Measurements from ENCODE around the gene TXNRD1. TPM values are rescaled to one million over a fixed set of nuclear protein-coding genes. Genes with fewer than 3 reads are reported as not detected.
"Not testable (repeated sequence)": the region's sequence is repeated elsewhere in the genome, so short reads cannot be mapped to it uniquely, and the experiment has no call there.

TXNRD1 gene
- total RNA-seq, 4 donors from 2014 or later: 76.0 to 141 (median 97.8) TPM

GRCh38 chr12:104386461-104386860 lies 170.9 kb downstream of the TXNRD1 start:
- intact Hi-C loops (cut with DNase I; ENCODE audit: low total_unique reads): no loop called here
- TF ChIP-seq CTCF (IDR thresholded peaks at IDR 0.05) (no peak), POLR2A (IDR thresholded peaks at IDR 0.05) (no peak)
- H3K9me3 ChIP-seq: no peaks in the 10 kb centered on the region
- no peaks in the 10 kb centered on the region for H3K36me3 ChIP-seq
- no peak overlapping the region for H3K27ac ChIP-seq
- no peak for DNase-seq
- H3K27me3 ChIP-seq: no peaks in the 10 kb centered on the region
- no peak overlapping the region for H3K4me3 ChIP-seq
- H3K4me1 ChIP-seq: peaks cover 0 to 3% of the 10 kb centered on the region in 2 donors

- no peaks in the 10 kb centered on the region for H3K27me3 ChIP-seq
- no peaks in the 10 kb centered on the region for H3K9me3 ChIP-seq
- no peak overlapping the region for H3K4me3 ChIP-seq
- TF ChIP-seq CTCF (IDR thresholded peaks at IDR 0.05): no peak
- TF ChIP-seq POLR2A (IDR thresholded peaks at IDR 0.05): no peak
- intact Hi-C loops (cut with DNase I; ENCODE audit: low total_unique reads): no loop called here
- DNase-seq: no peak
- no peak overlapping the region for H3K27ac ChIP-seq
- H3K4me1 ChIP-seq: peaks cover 0 to under 1% of the 10 kb centered on the region in 2 donors
- H3K36me3 ChIP-seq: no peaks in the 10 kb centered on the region
Measured at GRCh38 chr12:104387190-104387589, 171.6 kb downstream of the TXNRD1 start.

GRCh38 chr12:104394086-104394485 lies 178.5 kb downstream of the TXNRD1 start:
- intact Hi-C loops (cut with DNase I; ENCODE audit: low total_unique reads); DNase-seq; H3K9me3 ChIP-seq: not testable (repeated sequence)

More at GRCh38 chr12:104394086-104394485, 178.5 kb downstream of the TXNRD1 start:
- H3K36me3 ChIP-seq, H3K27me3 ChIP-seq, H3K4me1 ChIP-seq, H3K27ac ChIP-seq, H3K4me3 ChIP-seq: not testable (repeated sequence)

Other genes with a start within 250 kb of the TXNRD1 start
- gene TDG, start 249.9 kb upstream of the TXNRD1 start, total RNA-seq: 10 to 100 TPM in 3 of 4 donors, 1 to 10 TPM in 1; 8.7 to 46.3 (median 19.9) TPM
- 10 to 100 TPM in 3 of 4 donors, 1 to 10 TPM in 1; 2.6 to 93.0 (median 17.7) TPM for gene GLT8D2, start 165.6 kb upstream of the TXNRD1 start, total RNA-seq
- 10 to 100 TPM in 3 of 4 donors, 1 to 10 TPM in 1; 10.0 to 61.0 (median 29.1) TPM for gene HCFC2, start 151.2 kb upstream of the TXNRD1 start, total RNA-seq
- gene NFYB, start 77.6 kb upstream of the TXNRD1 start, total RNA-seq: 10 to 100 TPM; 40.9 to 63.0 (median 44.9) TPM
- gene EID3, start 88.0 kb downstream of the TXNRD1 start, total RNA-seq: 10 to 100 TPM in 2 of 4 donors, 1 to 10 TPM in 2; 3.8 to 12.0 (median 10.1) TPM
- gene CHST11, start 241.2 kb downstream of the TXNRD1 start, total RNA-seq: 10 to 100 TPM; 21.0 to 82.1 (median 58.7) TPM

Measured in uterus (tissue), 4 donors.